ENCODE results near the gene MPST.

MPST gene

DNA sequence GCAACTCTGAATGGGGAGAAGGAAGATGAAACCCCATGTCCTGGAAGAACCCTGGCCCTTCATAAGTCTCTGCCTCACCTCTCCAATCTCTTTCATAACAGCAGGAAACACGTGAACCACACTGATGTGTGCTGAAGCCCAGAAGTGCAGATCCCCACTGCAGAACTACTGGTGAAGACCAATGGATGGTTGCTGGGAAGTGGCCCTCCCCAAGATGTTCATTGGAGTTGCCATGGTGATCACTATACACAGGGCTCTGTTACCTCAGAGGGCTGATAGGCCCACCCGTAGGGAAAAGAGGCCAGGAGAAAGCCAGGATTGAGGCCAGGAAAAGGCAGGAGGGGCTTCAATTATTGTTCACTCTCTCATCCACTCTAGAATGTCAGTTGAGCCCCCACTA is 11.9 kb upstream of the MPST start:
- no peak for TF ChIP-seq ZFX (IDR thresholded peaks at IDR 0.05)
- TF ChIP-seq, protein P1, sequence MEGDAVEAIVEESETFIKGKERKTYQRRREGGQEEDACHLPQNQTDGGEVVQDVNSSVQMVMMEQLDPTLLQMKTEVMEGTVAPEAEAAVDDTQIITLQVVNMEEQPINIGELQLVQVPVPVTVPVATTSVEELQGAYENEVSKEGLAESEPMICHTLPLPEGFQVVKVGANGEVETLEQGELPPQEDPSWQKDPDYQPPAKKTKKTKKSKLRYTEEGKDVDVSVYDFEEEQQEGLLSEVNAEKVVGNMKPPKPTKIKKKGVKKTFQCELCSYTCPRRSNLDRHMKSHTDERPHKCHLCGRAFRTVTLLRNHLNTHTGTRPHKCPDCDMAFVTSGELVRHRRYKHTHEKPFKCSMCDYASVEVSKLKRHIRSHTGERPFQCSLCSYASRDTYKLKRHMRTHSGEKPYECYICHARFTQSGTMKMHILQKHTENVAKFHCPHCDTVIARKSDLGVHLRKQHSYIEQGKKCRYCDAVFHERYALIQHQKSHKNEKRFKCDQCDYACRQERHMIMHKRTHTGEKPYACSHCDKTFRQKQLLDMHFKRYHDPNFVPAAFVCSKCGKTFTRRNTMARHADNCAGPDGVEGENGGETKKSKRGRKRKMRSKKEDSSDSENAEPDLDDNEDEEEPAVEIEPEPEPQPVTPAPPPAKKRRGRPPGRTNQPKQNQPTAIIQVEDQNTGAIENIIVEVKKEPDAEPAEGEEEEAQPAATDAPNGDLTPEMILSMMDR (conservative IDR thresholded peaks at IDR 0.05), result no peak

DNA sequence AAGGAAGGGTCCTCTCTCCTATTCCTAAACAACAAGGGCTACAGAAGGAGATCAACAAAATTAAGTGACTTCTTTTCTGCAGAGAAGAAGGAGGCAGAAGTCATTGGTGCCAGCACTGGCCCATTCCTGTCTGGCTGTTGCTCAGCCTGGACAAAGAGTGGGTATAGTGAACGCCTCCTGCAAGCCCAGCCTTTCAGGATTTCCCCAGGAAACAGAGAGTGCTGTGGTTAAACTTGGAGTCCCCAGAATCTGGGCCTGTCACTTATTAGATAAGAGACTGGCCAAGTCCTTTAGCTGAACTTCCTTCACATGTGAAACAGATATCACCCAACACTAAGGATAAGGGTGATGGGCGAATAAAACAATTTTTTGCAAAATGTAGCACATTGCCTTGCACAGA is 11.2 kb upstream of the MPST start:
- TF ChIP-seq ZFX (IDR thresholded peaks at IDR 0.05), result no peak
- TF ChIP-seq, protein P1 (conservative IDR thresholded peaks at IDR 0.05), result no peak
- H3K27ac ChIP-seq, result no peak overlapping the region

More for the DNA sequence above, 11.9 kb upstream of the MPST start:
- H3K27ac ChIP-seq, result no peak overlapping the region

DNA sequence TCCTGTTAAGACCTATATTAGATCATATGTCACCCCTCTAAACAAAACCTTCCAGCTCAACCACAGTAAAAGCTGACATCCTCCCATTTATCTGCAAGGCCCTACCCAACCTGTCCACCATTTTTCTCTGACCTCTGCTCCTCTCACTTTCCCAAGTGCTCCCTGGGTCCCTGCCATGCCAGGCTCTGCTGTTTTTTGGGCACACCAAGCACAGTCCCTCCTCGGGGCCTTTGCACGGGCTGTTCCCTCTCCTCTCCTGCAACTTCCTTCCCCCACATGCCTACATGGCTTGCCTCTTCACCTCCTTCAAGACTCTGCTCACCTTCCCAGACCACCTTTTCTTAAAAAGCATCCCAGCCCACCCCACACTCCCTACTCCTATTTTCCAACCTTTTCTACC is 10.1 kb upstream of the MPST start:
- H3K27ac ChIP-seq, result no peak overlapping the region
- no peak for TF ChIP-seq ZFX (IDR thresholded peaks at IDR 0.05)
- TF ChIP-seq, protein P1 (conservative IDR thresholded peaks at IDR 0.05), result no peak

DNA sequence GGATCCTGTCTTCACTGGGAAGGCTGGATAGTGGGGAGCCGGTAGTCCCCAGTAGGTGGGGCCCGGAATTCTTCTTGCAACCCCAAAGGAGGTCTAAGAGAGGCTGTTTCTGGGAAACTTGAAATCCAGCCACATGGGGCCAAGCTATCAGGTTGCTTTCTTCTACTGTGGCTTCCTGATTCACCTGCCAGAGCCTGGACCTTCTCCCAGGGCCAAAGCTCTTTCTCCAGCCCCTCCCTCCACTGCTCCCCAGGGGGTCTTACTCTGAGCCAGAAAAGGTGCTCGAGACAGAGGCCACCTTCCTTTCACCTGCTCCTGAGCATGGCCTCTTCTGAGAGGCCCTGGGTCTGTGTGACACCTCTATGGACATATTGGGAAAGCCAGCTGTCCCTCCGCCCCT is 9.4 kb upstream of the MPST start:
- no peak for TF ChIP-seq ZFX (IDR thresholded peaks at IDR 0.05)
- TF ChIP-seq, protein P1 (conservative IDR thresholded peaks at IDR 0.05), result no peak
- H3K27ac ChIP-seq, result no peak overlapping the region

DNA sequence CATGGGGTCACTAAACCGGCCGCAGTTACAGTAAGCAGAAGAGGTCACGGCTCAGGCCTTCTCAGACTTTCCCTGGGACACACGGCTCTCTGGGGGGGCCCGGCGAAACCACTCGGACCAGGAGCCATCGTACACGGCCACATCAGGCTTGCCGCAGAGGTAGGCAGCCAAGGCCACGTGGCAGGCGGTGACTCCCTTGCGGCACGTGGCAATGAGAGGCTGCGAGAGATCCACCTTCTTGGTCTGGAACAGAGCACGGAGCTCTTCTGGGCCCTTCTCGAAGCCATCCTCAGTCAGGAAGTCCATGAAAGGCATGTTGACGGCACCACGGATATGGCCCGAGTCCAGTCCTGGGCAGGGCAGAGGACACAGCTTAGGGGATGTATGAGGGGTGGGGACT is 8.6 kb upstream of the MPST start:
- no peak for TF ChIP-seq ZFX (IDR thresholded peaks at IDR 0.05)
- TF ChIP-seq, protein P1 (conservative IDR thresholded peaks at IDR 0.05), result no peak
- no peak overlapping the region for H3K27ac ChIP-seq

DNA sequence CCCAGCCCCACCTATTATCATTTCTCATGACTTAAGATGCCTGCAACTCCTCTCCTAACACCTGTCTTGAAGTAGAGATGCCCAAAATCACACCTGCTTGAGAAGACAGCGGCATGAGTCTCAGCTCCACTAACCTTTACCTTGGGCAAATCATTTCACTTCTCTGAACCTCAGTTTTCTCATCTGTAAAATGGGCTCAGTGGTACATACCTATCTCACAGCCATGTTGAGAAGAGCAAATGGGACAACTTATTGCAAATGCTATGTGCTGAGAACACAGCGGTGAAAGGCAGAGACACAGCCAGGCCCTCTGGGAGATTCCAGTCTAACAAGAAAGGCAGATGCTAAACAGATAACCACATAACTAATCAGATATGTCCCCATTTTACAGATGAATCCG is 8.1 kb upstream of the MPST start:
- no peak overlapping the region for H3K27ac ChIP-seq
- no peak for TF ChIP-seq ZFX (IDR thresholded peaks at IDR 0.05)
- TF ChIP-seq, protein P1 (conservative IDR thresholded peaks at IDR 0.05), result no peak

DNA sequence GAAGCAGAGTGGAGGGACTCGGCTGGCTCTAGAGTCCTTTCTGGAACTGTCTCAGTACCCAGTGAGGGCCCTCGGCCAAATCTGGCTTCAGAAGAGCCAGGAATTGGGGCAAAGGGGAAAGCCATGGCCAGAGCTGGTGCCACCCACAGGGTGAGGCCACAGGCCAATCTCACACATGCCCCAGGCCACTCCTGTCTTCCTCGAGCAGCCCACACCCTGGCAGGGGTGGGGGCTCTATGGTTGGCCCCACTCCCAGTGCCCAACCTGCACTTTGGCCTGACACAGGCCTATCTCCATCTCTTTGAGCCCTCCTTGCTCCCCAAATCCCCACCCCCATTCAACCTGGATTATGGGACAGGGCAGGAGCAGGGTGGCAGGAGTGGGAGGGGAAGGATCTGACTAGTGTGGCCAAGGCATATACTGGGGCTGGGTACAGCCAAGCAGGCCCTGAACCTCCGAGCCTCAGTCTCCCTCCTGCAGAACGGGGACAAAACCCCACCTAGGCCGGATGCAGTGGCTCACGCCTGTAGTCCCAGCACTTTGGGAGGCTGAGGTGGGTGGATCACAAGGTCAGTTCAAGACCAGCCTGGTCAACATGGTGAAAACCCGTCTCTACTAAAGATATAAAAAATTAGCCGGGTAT is 7.2 kb upstream of the MPST start:
- H3K27ac ChIP-seq, result no peak overlapping the region
- TF ChIP-seq, protein P1 (conservative IDR thresholded peaks at IDR 0.05), result no peak
- no peak for TF ChIP-seq ZFX (IDR thresholded peaks at IDR 0.05)
